Gastroesophageal sphincter (tissue), 4 donors: ENCODE data around the gene SLC24A3. TPM values are rescaled to one million over a fixed set of nuclear protein-coding genes. Genes with fewer than 3 reads are reported as not detected.

Experiments used
- ATAC-seq: fragments of 150-250 bp; one replicate; pipeline ENCODE4 v1.9.1; 2016; ENCODE audit warnings: mild to moderate bottlenecking, moderate library complexity
- H3K27ac ChIP-seq, 4 donors: fragments of 200-600 bp; sonication (generic) in 3 of 4; 1 replicate in 3 of 4; 2 replicates in 1 of 4; pipeline ENCODE4 v1.5.1; 2016 to 2019
- H3K27me3 ChIP-seq: fragments of 200-600 bp; sonication (generic); one replicate; pipeline ENCODE4 v1.5.1; 2019
- H3K36me3 ChIP-seq, 2 donors: fragments of 200-600 bp; sonication (generic); one replicate each; pipeline ENCODE4 v1.5.1; 2019; ENCODE audit warnings: control low read depth in 1 of 2
- H3K4me1 ChIP-seq, 3 donors: fragments of 200-600 bp; sonication (generic); 1 replicate in 2 of 3; 2 replicates in 1 of 3; pipeline ENCODE4 v1.5.1; 2016 to 2019; ENCODE audit warnings: control low read depth in 2 of 3
- H3K4me3 ChIP-seq, 2 donors: fragments of 200-600 bp; sonication (generic); one replicate each; pipeline ENCODE4 v1.5.1; 2019; ENCODE audit warnings: mild to moderate bottlenecking in 1 of 2, moderate library complexity in 1 of 2
- H3K9me3 ChIP-seq, 3 donors: fragments of 200-600 bp; sonication (generic); one replicate each; pipeline ENCODE4 v1.5.1; 2017 to 2019; ENCODE audit warnings: control low read depth in 2 of 3
- CTCF ChIP-seq, 4 experiments: fragments of 200-600 bp in 2 of 4; fragments of 450-650 bp in 2 of 4; sonication (generic) in 1 of 4; IDR thresholded peaks; one replicate each; pipeline ENCODE4 v1.5.1; 2017 to 2019; ENCODE audit warnings: antibody characterized with exemption in 4 of 4, mild to moderate bottlenecking in 2 of 4, moderate library complexity in 2 of 4
- EP300 ChIP-seq: sonication (generic); formaldehyde crosslinking; IDR thresholded peaks from one replicate; pipeline ENCODE4 v1.6.1; 2017; ENCODE audit warnings: antibody characterized with exemption, mild to moderate bottlenecking
- POLR2A ChIP-seq, 2 donors: fragments of 450-650 bp; IDR thresholded peaks; one replicate each; pipeline ENCODE4 v1.6.1; 2017; ENCODE audit warnings: antibody characterized with exemption in 2 of 2, mild to moderate bottlenecking in 2 of 2, moderate library complexity in 1 of 2
- POLR2AphosphoS5 ChIP-seq: sonication (generic); formaldehyde crosslinking; IDR thresholded peaks from one replicate; pipeline ENCODE4 v1.6.1; 2017; ENCODE audit warnings: antibody characterized with exemption
- WGBS, 2 donors: methylation state at CpG; one replicate each; pipeline ENCODE4 v1.1.5; 2018; ENCODE audit warnings: low coverage in 1 of 2; 5-methylcytosine and 5-hydroxymethylcytosine counted together
- total RNA-seq, 4 donors: library from RNA; depleted of rRNA; stranded (reverse); fragments of >200 nt; gene quantifications; one replicate each; pipeline ENCODE4 v1.1.0, GENCODE V29; 2016

Gene SLC24A3
- total RNA-seq, 4 donors from 2014 or later, result 2.7 to 13.5 (median 5.5) TPM

GRCh38 chr20:19456595-19457395 lies 244.4 kb downstream of the SLC24A3 start:
- no peaks in the 10 kb centered on the region for H3K27me3 ChIP-seq
- ATAC-seq, result no peak
- H3K4me1 ChIP-seq, result peaks cover 0 to 16% (median 2%) of the 10 kb centered on the region in 3 donors
- no peak overlapping the region for H3K4me3 ChIP-seq
- no peaks in the 10 kb centered on the region for H3K36me3 ChIP-seq
- TF ChIP-seq CTCF (IDR thresholded peaks at IDR 0.05), result no peak
- no peak for TF ChIP-seq POLR2A (IDR thresholded peaks at IDR 0.05)
- no peak for TF ChIP-seq POLR2AphosphoS5
- no peak for TF ChIP-seq EP300
- H3K9me3 ChIP-seq, result no peaks in the 10 kb centered on the region
- 14 to 22% methylated on average over 2 of the region's 2 CpGs for WGBS, 2 donors
- H3K27ac ChIP-seq, result no peak overlapping the region

- no peak overlapping the region for H3K27ac ChIP-seq
- WGBS, 2 donors, result 60 to 100% methylated on average over 1 of the region's 3 CpGs
These were observed 245.2 kb downstream of the SLC24A3 start for GRCh38 chr20:19457611-19458010.

GRCh38 chr20:19460386-19460785 lies 247.9 kb downstream of the SLC24A3 start:
- no peaks in the 10 kb centered on the region for H3K9me3 ChIP-seq
- no peak for TF ChIP-seq CTCF (IDR thresholded peaks at IDR 0.05)
- no peak for TF ChIP-seq EP300
- TF ChIP-seq POLR2A (IDR thresholded peaks at IDR 0.05), result no peak
- TF ChIP-seq POLR2AphosphoS5, result no peak
- H3K4me1 ChIP-seq, result peaks cover 0 to 12% (median 2%) of the 10 kb centered on the region in 3 donors
- no peaks in the 10 kb centered on the region for H3K27me3 ChIP-seq
- 77 to 81% methylated on average over 5 to 6 of the region's 6 CpGs for WGBS, 2 donors
- no peak for ATAC-seq
- H3K4me3 ChIP-seq, result no peak overlapping the region
- H3K36me3 ChIP-seq, result no peaks in the 10 kb centered on the region
- H3K27ac ChIP-seq, result no peak overlapping the region

More at GRCh38 chr20:19457611-19458010, 245.2 kb downstream of the SLC24A3 start:
- no peaks in the 10 kb centered on the region for H3K36me3 ChIP-seq
- H3K9me3 ChIP-seq, result no peaks in the 10 kb centered on the region
- peaks cover 0 to 12% (median 2%) of the 10 kb centered on the region in 3 donors for H3K4me1 ChIP-seq
- ATAC-seq, result no peak
- TF ChIP-seq POLR2AphosphoS5 (no peak), POLR2A (IDR thresholded peaks at IDR 0.05) (no peak), EP300 (no peak), CTCF (IDR thresholded peaks at IDR 0.05) (no peak)
- no peaks in the 10 kb centered on the region for H3K27me3 ChIP-seq
- H3K4me3 ChIP-seq, result no peak overlapping the region

- no peak for ATAC-seq
- H3K27ac ChIP-seq, result no peak overlapping the region
- no peak overlapping the region for H3K4me3 ChIP-seq
- 78% methylated on average over 1 of the region's 6 CpGs; no CpG with 5 or more reads in 1 of the 2 donors for WGBS, 2 donors
- H3K4me1 ChIP-seq, result peaks cover 0 to 15% (median 6%) of the 10 kb centered on the region in 3 donors
- no peaks in the 10 kb centered on the region for H3K9me3 ChIP-seq
- H3K36me3 ChIP-seq, result no peaks in the 10 kb centered on the region
- no peak for TF ChIP-seq POLR2A (IDR thresholded peaks at IDR 0.05)
- TF ChIP-seq CTCF (IDR thresholded peaks at IDR 0.05), result no peak
- no peak for TF ChIP-seq EP300
- TF ChIP-seq POLR2AphosphoS5, result no peak
- H3K27me3 ChIP-seq, result no peaks in the 10 kb centered on the region
These were observed 250.0 kb downstream of the SLC24A3 start for GRCh38 chr20:19462491-19462890.

- no peak for ATAC-seq
- H3K27ac ChIP-seq, result no peak overlapping the region
- peaks cover 0 to 15% (median 6%) of the 10 kb centered on the region in 3 donors for H3K4me1 ChIP-seq
- H3K9me3 ChIP-seq, result no peaks in the 10 kb centered on the region
- no peak overlapping the region for H3K4me3 ChIP-seq
- no peaks in the 10 kb centered on the region for H3K27me3 ChIP-seq
- no peaks in the 10 kb centered on the region for H3K36me3 ChIP-seq
- 85 to 93% methylated on average over 2 to 3 of the region's 4 CpGs for WGBS, 2 donors
- TF ChIP-seq CTCF (IDR thresholded peaks at IDR 0.05), result no peak
- no peak for TF ChIP-seq EP300
- TF ChIP-seq POLR2A (IDR thresholded peaks at IDR 0.05), result no peak
- no peak for TF ChIP-seq POLR2AphosphoS5
These were observed 251.2 kb downstream of the SLC24A3 start for GRCh38 chr20:19463597-19463996.
